HCT116 (cell line): Measurements from ENCODE around the gene SETD1B. TPM values are rescaled to one million over a fixed set of nuclear protein-coding genes. Genes with fewer than 3 reads are reported as not detected.

Experiments
- ATAC-seq: fragments of 200-7000 bp; cut with Tn5 transposase; 2 replicates; pipeline ENCODE4 v1.9.1; 2020; ENCODE audit warnings: mild to moderate bottlenecking, moderate library complexity
- BruUV-seq: library from RNA; stranded (reverse); fragments of 400-500 nt; replicated peaks from 2 replicates; lab custom pipeline; 2021; lab: Mats Ljungman, UMichigan
- CTCF ChIA-PET: fragments of 300-600 bp; sonication (Branson Sonifier 250); formaldehyde crosslinking; loops from one replicate; lab custom pipeline; 2021; ENCODE audit warnings: antibody characterized with exemption; lab: Charles Lee
- POLR2A ChIA-PET: fragments of 300-600, 350-600 bp; sonication (Branson Sonifier 250); formaldehyde crosslinking; loops from one replicate; lab custom pipeline; 2021; ENCODE audit warnings: antibody characterized with exemption; lab: Charles Lee
- RAD21 ChIA-PET, 2 experiments: fragments of 300-600 bp; sonication (Branson Sonifier 250); formaldehyde crosslinking; loops; one replicate each; lab custom pipeline; 2023; ENCODE audit warnings: low total read pairs in 2 of 2; ENCODE audit not compliant: uncharacterized antibody in 2 of 2, unreplicated experiment in 2 of 2, low non-redundant PET in 1 of 2; lab: Charles Lee
- DNase-seq: peaks from one replicate; pipeline ENCODE4 v3.0.0-alpha.2; 2010; ENCODE audit warnings: low read depth, low spot score
- H2AFZ ChIP-seq: fragments of 200-600 bp; shearing (Covaris generic), sonication (generic); 2 replicates; pipeline ENCODE4 v1.6.1; 2017; ENCODE audit warnings: low read depth, mixed run types, mixed read lengths, antibody characterized with exemption, low read length; ENCODE audit not compliant: poor library complexity, severe bottlenecking
- H3K27ac ChIP-seq: 2 replicates; pipeline ENCODE4 v1.5.1; 2012; ENCODE audit warnings: low read depth, low read length
- H3K27me3 ChIP-seq: fragments of 200-600 bp; sonication (generic); 2 replicates; pipeline ENCODE4 v1.6.1; 2016; ENCODE audit warnings: mixed run types, low read length, mixed read lengths; ENCODE audit not compliant: insufficient read depth
- H3K36me3 ChIP-seq, 2 experiments: fragments of 200-500 bp in 1 of 2; fragments of 200-600 bp in 1 of 2; sonication (Bioruptor generic) in 1 of 2; sonication (generic) in 1 of 2; 2 replicates each; pipeline versions ENCODE4 v1.5.1 to v1.6.1; 2014 to 2016; ENCODE audit warnings: low read length in 2 of 2, inconsistent platforms in 1 of 2, mixed read lengths in 1 of 2, mixed run types in 1 of 2; ENCODE audit not compliant: insufficient read depth in 2 of 2, control insufficient read depth in 1 of 2
- H3K4me1 ChIP-seq, 2 experiments: fragments of 200-600 bp in 1 of 2; sonication (generic) in 1 of 2; 2 replicates each; pipeline versions ENCODE4 v1.5.1 to v1.6.1; 2012 to 2017; ENCODE audit warnings: low read length in 2 of 2, inconsistent platforms in 1 of 2, mild to moderate bottlenecking in 1 of 2, mixed read lengths in 1 of 2, mixed run types in 1 of 2, moderate library complexity in 1 of 2; ENCODE audit not compliant: insufficient read depth in 2 of 2, control insufficient read depth in 1 of 2
- H3K4me2 ChIP-seq: fragments of 200-600 bp; sonication (generic); 2 replicates; pipeline ENCODE4 v1.6.1; 2017; ENCODE audit warnings: mixed run types, low read length, mixed read lengths
- H3K4me3 ChIP-seq, 2 experiments: fragments of 200-600 bp in 1 of 2; sonication (generic) in 1 of 2; replicated peaks in 1 of 2; 2 replicates each; pipeline ENCODE4 v1.5.1; 2011 to 2016; ENCODE audit warnings: low read length in 2 of 2, control low read depth in 1 of 2, low read depth in 1 of 2, mild to moderate bottlenecking in 1 of 2, mixed read lengths in 1 of 2, mixed run types in 1 of 2
- H3K79me2 ChIP-seq: fragments of 200-600 bp; sonication (generic); 2 replicates; pipeline ENCODE4 v1.6.1; 2017; ENCODE audit warnings: mild to moderate bottlenecking, mixed run types, low read length, moderate library complexity, mixed read lengths; ENCODE audit not compliant: insufficient read depth
- H3K9ac ChIP-seq: fragments of 200-600 bp; sonication (generic); 2 replicates; pipeline ENCODE4 v1.6.1; 2016; ENCODE audit warnings: low read length, mixed read lengths
- H3K9me2 ChIP-seq: fragments of 200-600 bp; sonication (generic), shearing (Covaris generic); 2 replicates; pipeline ENCODE4 v1.6.1; 2017; ENCODE audit warnings: mixed run types, mild to moderate bottlenecking, moderate library complexity; ENCODE audit not compliant: insufficient read depth
- H3K9me3 ChIP-seq, 2 experiments: fragments of 200-500 bp in 1 of 2; fragments of 200-600 bp in 1 of 2; sonication (Bioruptor generic) in 1 of 2; sonication (generic) in 1 of 2; 2 replicates each; pipeline ENCODE4 v1.6.1; 2014 to 2017; ENCODE audit warnings: low read length in 2 of 2, mixed read lengths in 2 of 2, inconsistent platforms in 1 of 2, low read depth in 1 of 2, mild to moderate bottlenecking in 1 of 2, mixed run types in 1 of 2, moderate library complexity in 1 of 2; ENCODE audit not compliant: control insufficient read depth in 1 of 2, insufficient read depth in 1 of 2
- H4K20me1 ChIP-seq: fragments of 200-600 bp; sonication (generic), shearing (Covaris generic); 2 replicates; pipeline ENCODE4 v1.6.1; 2017; ENCODE audit warnings: mixed run types, mild to moderate bottlenecking, moderate library complexity; ENCODE audit not compliant: insufficient read depth
- CBX3 ChIP-seq: IDR thresholded peaks from 2 replicates; pipeline ENCODE4 v1.6.1; 2012; ENCODE audit warnings: low read depth
- CEBPB ChIP-seq: IDR thresholded peaks from 2 replicates; pipeline ENCODE4 v1.6.1; 2012; ENCODE audit warnings: low read depth
- EGR1 ChIP-seq: IDR thresholded peaks from 2 replicates; pipeline ENCODE4 v1.6.1; 2012; ENCODE audit warnings: low read depth
- ELF1 ChIP-seq: IDR thresholded peaks from 2 replicates; pipeline ENCODE4 v1.6.1; 2012; ENCODE audit warnings: low read depth, borderline replicate concordance
- EZH2 ChIP-seq: fragments of 200-600 bp; sonication (generic); IDR thresholded peaks from 2 replicates; pipeline ENCODE4 v1.6.1; 2017; ENCODE audit warnings: antibody characterized with exemption, mixed run types
- EZH2phosphoT487 ChIP-seq: fragments of 200-600 bp; IDR thresholded peaks from 2 replicates; pipeline ENCODE4 v1.6.1; 2018; ENCODE audit warnings: antibody characterized with exemption, borderline replicate concordance
- FOSL1 ChIP-seq: IDR thresholded peaks from 2 replicates; pipeline ENCODE4 v1.6.1; 2012; ENCODE audit warnings: low read depth
- JUND ChIP-seq: IDR thresholded peaks from 2 replicates; pipeline ENCODE4 v1.6.1; 2012
- POLR2AphosphoS5 ChIP-seq: IDR thresholded peaks from 2 replicates; pipeline ENCODE4 v1.6.1; 2011; ENCODE audit warnings: mild to moderate bottlenecking, low read depth, low read length, moderate library complexity
- SIN3A ChIP-seq: IDR thresholded peaks from 2 replicates; pipeline ENCODE4 v1.6.1; 2012; ENCODE audit warnings: low read depth
- SP1 ChIP-seq: IDR thresholded peaks from 2 replicates; pipeline ENCODE4 v1.6.1; 2012; ENCODE audit warnings: low read depth
- SRF ChIP-seq: IDR thresholded peaks from 2 replicates; pipeline ENCODE4 v1.6.1; 2012; ENCODE audit warnings: low read depth
- TCF7L2 ChIP-seq: IDR thresholded peaks from 2 replicates; pipeline ENCODE4 v1.7.0; 2011; ENCODE audit warnings: borderline replicate concordance, inconsistent platforms; ENCODE audit not compliant: insufficient read depth, insufficient read length; ENCODE audit errors: extremely low read depth
- YY1 ChIP-seq: IDR thresholded peaks from 2 replicates; pipeline ENCODE4 v1.6.1; 2011; ENCODE audit warnings: low read length, low read depth, moderate library complexity, mild to moderate bottlenecking; ENCODE audit not compliant: insufficient replicate concordance; ENCODE audit errors: extremely low read depth
- ZFX ChIP-seq: fragments of 450-650 bp; IDR thresholded peaks from 2 replicates; pipeline ENCODE4 v1.6.1; 2017
- ZNF274 ChIP-seq: fragments of 200-500 bp; sonication (Bioruptor generic); IDR thresholded peaks from 2 replicates; pipeline ENCODE4 v1.6.1; 2014; ENCODE audit warnings: mild to moderate bottlenecking, low read depth, low read length, inconsistent platforms
- intact Hi-C: fragments of 100-400 bp; cut with micrococcal nuclease; formaldehyde crosslinking; loops from 2 replicates; pipeline ENCODE4 v1.10.0; 2022
- total RNA-seq: library from RNA; stranded (reverse); gene quantifications from one replicate; pipeline ENCODE4 v1.2.1, GENCODE V29; 2021; ENCODE audit not compliant: unreplicated experiment
- TF ChIP-seq, protein P1 (sequence below), 3 experiments: fragments of 200-600 bp in 1 of 3; sonication (generic) in 1 of 3; IDR thresholded peaks in 2 of 3; conservative IDR thresholded peaks in 1 of 3; 2 replicates each; pipeline ENCODE4 v1.5.1; 2012 to 2017; ENCODE audit warnings: low read depth in 2 of 3, low read length in 2 of 3, antibody characterized with exemption in 1 of 3, borderline replicate concordance in 1 of 3, control low read depth in 1 of 3, mild to moderate bottlenecking in 1 of 3, mixed read lengths in 1 of 3, mixed run types in 1 of 3, moderate library complexity in 1 of 3; ENCODE audit not compliant: insufficient read depth in 1 of 3
- TF ChIP-seq, protein P2 (sequence below): IDR thresholded peaks from 2 replicates; pipeline ENCODE4 v1.6.1; 2011; ENCODE audit warnings: mild to moderate bottlenecking, low read length, moderate library complexity; ENCODE audit not compliant: insufficient replicate concordance; ENCODE audit errors: extremely low read depth
- TF ChIP-seq, protein P3 (sequence below): IDR thresholded peaks from 2 replicates; pipeline ENCODE4 v1.6.1; 2012
- TF ChIP-seq, protein P4 (sequence below): IDR thresholded peaks from 2 replicates; pipeline ENCODE4 v1.6.1; 2012

The SETD1B gene
- total RNA-seq, 1 experiment from 2014 or later = 17.5 TPM

DNA sequence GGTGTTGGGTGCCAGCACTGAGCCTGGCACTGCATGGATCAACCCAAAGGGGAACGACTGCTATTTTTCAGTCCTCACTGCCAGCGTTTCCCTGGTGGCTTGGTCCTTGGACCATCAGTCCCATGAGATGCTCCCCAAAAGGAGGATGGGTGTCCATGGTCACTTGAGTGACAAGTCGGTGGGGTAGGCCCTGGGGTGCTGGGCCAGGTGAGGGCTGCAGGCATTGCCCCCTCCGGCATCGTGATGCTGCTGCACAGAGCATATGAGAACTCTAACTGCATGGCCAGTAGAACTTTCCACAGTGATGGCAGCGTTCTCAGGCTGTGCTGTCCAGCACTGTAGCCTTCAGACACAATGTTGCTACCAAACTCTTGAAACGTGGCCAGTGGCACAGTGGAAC is 16.2 kb downstream of the SETD1B start:
- CTCF ChIA-PET = interaction anchor here (1.4 kb wide), 1 partner anchor 26 kb away, joined by 3 read pairs; the partner anchor contains the start of gene RHOF
- Histone ChIP-seq H3K4me2 (no peak overlapping the region), H2AFZ (no peak overlapping the region), H3K27me3 (no peaks in the 10 kb centered on the region), H3K9ac (no peak overlapping the region), H3K9me3 (no peaks in the 10 kb centered on the region), H4K20me1 (no peaks in the 10 kb centered on the region), H3K36me3 (peaks cover 33 to 34% of the 10 kb centered on the region in 2 experiments; a peak in 3 of 4 replicates), H3K4me3 (no peak overlapping the region), H3K4me1 (no peaks in the 10 kb centered on the region), H3K27ac (no peak overlapping the region), H3K79me2 (peaks cover 9% of the 10 kb centered on the region), H3K9me2 (no peaks in the 10 kb centered on the region)
- ATAC-seq = no peak
- intact Hi-C loops = no loop called here
- no peak for DNase-seq
- BruUV-seq = no TSS peak
- TF ChIP-seq CEBPB (no peak), TCF7L2 (no peak), YY1 (no peak), FOSL1 (no peak), ELF1 (no peak), EGR1 (no peak), SP1 (no peak), EZH2 (no peak), POLR2AphosphoS5 (no peak), CBX3 (no peak), SIN3A (no peak), ZNF274 (no peak), EZH2phosphoT487 (no peak), SRF (no peak), ZFX (no peak), JUND (no peak)
- TF ChIP-seq, protein P1, sequence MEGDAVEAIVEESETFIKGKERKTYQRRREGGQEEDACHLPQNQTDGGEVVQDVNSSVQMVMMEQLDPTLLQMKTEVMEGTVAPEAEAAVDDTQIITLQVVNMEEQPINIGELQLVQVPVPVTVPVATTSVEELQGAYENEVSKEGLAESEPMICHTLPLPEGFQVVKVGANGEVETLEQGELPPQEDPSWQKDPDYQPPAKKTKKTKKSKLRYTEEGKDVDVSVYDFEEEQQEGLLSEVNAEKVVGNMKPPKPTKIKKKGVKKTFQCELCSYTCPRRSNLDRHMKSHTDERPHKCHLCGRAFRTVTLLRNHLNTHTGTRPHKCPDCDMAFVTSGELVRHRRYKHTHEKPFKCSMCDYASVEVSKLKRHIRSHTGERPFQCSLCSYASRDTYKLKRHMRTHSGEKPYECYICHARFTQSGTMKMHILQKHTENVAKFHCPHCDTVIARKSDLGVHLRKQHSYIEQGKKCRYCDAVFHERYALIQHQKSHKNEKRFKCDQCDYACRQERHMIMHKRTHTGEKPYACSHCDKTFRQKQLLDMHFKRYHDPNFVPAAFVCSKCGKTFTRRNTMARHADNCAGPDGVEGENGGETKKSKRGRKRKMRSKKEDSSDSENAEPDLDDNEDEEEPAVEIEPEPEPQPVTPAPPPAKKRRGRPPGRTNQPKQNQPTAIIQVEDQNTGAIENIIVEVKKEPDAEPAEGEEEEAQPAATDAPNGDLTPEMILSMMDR (IDR thresholded peaks at IDR 0.05 in 2 of 3, conservative IDR thresholded peaks at IDR 0.05 in 1 of 3; ENCODE audit: borderline replicate concordance in 1 of 3, insufficient read depth in 1 of 3, low read depth in 2 of 3, low read length in 2 of 3) = no peak
- TF ChIP-seq, protein P2, sequence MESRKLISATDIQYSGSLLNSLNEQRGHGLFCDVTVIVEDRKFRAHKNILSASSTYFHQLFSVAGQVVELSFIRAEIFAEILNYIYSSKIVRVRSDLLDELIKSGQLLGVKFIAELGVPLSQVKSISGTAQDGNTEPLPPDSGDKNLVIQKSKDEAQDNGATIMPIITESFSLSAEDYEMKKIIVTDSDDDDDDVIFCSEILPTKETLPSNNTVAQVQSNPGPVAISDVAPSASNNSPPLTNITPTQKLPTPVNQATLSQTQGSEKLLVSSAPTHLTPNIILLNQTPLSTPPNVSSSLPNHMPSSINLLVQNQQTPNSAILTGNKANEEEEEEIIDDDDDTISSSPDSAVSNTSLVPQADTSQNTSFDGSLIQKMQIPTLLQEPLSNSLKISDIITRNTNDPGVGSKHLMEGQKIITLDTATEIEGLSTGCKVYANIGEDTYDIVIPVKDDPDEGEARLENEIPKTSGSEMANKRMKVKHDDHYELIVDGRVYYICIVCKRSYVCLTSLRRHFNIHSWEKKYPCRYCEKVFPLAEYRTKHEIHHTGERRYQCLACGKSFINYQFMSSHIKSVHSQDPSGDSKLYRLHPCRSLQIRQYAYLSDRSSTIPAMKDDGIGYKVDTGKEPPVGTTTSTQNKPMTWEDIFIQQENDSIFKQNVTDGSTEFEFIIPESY = no peak
- TF ChIP-seq, protein P3, sequence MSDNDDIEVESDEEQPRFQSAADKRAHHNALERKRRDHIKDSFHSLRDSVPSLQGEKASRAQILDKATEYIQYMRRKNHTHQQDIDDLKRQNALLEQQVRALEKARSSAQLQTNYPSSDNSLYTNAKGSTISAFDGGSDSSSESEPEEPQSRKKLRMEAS = no peak
- TF ChIP-seq, protein P4, sequence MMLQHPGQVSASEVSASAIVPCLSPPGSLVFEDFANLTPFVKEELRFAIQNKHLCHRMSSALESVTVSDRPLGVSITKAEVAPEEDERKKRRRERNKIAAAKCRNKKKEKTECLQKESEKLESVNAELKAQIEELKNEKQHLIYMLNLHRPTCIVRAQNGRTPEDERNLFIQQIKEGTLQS = no peak
- RAD21 ChIA-PET = no interaction called here
- POLR2A ChIA-PET = no interaction called here
